OCI-LY3 (cell line): ENCODE results near the gene DAB2.

Source experiments
- H2AFZ ChIP-seq: fragments of 200-600, 300-600 bp; shearing (Covaris generic); 2 replicates; pipeline ENCODE4 v1.6.0; 2014; ENCODE audit warnings: antibody characterized with exemption, low read depth, low read length
- H3K27ac ChIP-seq: fragments of 200-600, 300-600 bp; sonication (generic); 2 replicates; pipeline ENCODE4 v1.5.1; 2014; ENCODE audit warnings: mild to moderate bottlenecking, low read length, moderate library complexity, mixed read lengths
- H3K27me3 ChIP-seq: fragments of 200-600, 300-600 bp; sonication (generic); 2 replicates; pipeline ENCODE4 v1.6.1; 2014; ENCODE audit warnings: low read depth, low read length, mixed read lengths
- H3K36me3 ChIP-seq: fragments of 200-600, 300-600 bp; sonication (generic); replicated peaks from 2 replicates; pipeline ENCODE3; 2014; ENCODE audit warnings: low read depth, low read length, mixed read lengths
- H3K4me1 ChIP-seq: fragments of 300-600, 200-600 bp; sonication (generic); 2 replicates; pipeline ENCODE4 v1.6.1; 2014; ENCODE audit warnings: low read length, mixed read lengths
- H3K4me2 ChIP-seq: fragments of 200-600, 300-600 bp; sonication (generic); 2 replicates; pipeline ENCODE4 v1.6.1; 2014; ENCODE audit warnings: low read length, mixed read lengths
- H3K4me3 ChIP-seq: fragments of 300-600, 200-600 bp; sonication (generic); 2 replicates; pipeline ENCODE4 v1.5.1; 2014; ENCODE audit warnings: antibody characterized with exemption, mild to moderate bottlenecking, low read length, moderate library complexity
- H3K79me2 ChIP-seq: fragments of 300-600, 200-600 bp; shearing (Covaris generic); 2 replicates; pipeline ENCODE4 v1.6.1; 2014; ENCODE audit warnings: mild to moderate bottlenecking, low read length, mixed read lengths
- H3K9ac ChIP-seq: fragments of 300-600, 200-600 bp; shearing (Covaris generic); 2 replicates; pipeline ENCODE4 v1.6.0; 2014; ENCODE audit warnings: mild to moderate bottlenecking, low read length, moderate library complexity
- H3K9me3 ChIP-seq: fragments of 200-600, 300-600 bp; shearing (Covaris generic); 2 replicates; pipeline ENCODE4 v1.6.1; 2014; ENCODE audit warnings: low read length, mixed read lengths; ENCODE audit not compliant: insufficient read depth
- H4K20me1 ChIP-seq: fragments of 200-600, 300-600 bp; sonication (generic); 2 replicates; pipeline ENCODE4 v1.6.1; 2016; ENCODE audit warnings: low read length, mixed read lengths; ENCODE audit not compliant: insufficient read depth
- CTCF ChIP-seq: fragments of 200-600, 300-600 bp; sonication (generic); IDR thresholded peaks from 2 replicates; pipeline ENCODE4 v1.5.1; 2014; ENCODE audit warnings: antibody characterized with exemption, low read length, low read depth
- EZH2phosphoT487 ChIP-seq: fragments of 200-600 bp; shearing (Covaris generic); IDR thresholded peaks from 2 replicates; pipeline ENCODE4 v1.6.1; 2018; ENCODE audit warnings: antibody characterized with exemption, mixed run types, low read depth

The DAB2 gene

DNA sequence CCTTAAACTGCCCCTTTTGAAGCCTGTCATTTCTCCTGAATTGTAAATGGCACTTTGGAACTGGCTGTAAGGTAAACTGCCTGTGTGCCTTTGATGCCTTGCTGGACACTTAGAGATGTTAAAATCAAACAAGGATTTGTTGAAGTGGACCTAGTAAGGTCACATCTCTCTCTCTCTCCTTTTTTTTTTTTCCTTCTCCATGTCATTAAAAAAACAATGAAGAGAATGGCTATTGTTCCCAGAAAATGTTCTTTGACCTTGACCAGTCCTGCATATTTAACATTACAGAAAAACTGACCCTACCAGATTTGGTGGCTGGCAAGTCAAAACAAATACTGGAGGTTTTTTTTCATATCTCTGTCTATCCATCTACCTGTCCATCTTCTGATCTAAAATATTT lies 2.9 kb upstream of the DAB2 start:
- Histone ChIP-seq H3K9me3 (no peaks in the 10 kb centered on the region), H3K27ac (no peak overlapping the region), H3K9ac (no peak overlapping the region), H3K4me1 (peaks cover 8% of the 10 kb centered on the region), H3K4me3 (no peak overlapping the region), H3K79me2 (no peaks in the 10 kb centered on the region), H3K27me3 (peaks cover 21% of the 10 kb centered on the region), H4K20me1 (no peaks in the 10 kb centered on the region), H3K4me2 (no peak overlapping the region), H3K36me3 (no peaks in the 10 kb centered on the region), H2AFZ (no peak overlapping the region)
- TF ChIP-seq EZH2phosphoT487 (no peak), CTCF (no peak)

- no peak overlapping the region for H2AFZ ChIP-seq
- H3K79me2 ChIP-seq: no peaks in the 10 kb centered on the region
- peaks cover 8% of the 10 kb centered on the region for H3K4me1 ChIP-seq
- H4K20me1 ChIP-seq: no peaks in the 10 kb centered on the region
- no peak overlapping the region for H3K4me2 ChIP-seq
- H3K4me3 ChIP-seq: no peak overlapping the region
- no peaks in the 10 kb centered on the region for H3K36me3 ChIP-seq
- TF ChIP-seq CTCF: no peak
- TF ChIP-seq EZH2phosphoT487: no peak
- H3K9me3 ChIP-seq: no peaks in the 10 kb centered on the region
- H3K9ac ChIP-seq: no peak overlapping the region
- no peak overlapping the region for H3K27ac ChIP-seq
- peaks cover 21% of the 10 kb centered on the region for H3K27me3 ChIP-seq
Observed at GRCh38 chr5:39427229-39427628, 2.4 kb upstream of the DAB2 start.

- H3K27ac ChIP-seq: no peak overlapping the region
- H3K4me1 ChIP-seq: peaks cover 8% of the 10 kb centered on the region
- no peak overlapping the region for H3K9ac ChIP-seq
- H3K27me3 ChIP-seq: peaks cover 21% of the 10 kb centered on the region
- H4K20me1 ChIP-seq: no peaks in the 10 kb centered on the region
- H3K4me2 ChIP-seq: no peak overlapping the region
- H3K36me3 ChIP-seq: no peaks in the 10 kb centered on the region
- H3K9me3 ChIP-seq: no peaks in the 10 kb centered on the region
- H3K4me3 ChIP-seq: no peak overlapping the region
- no peaks in the 10 kb centered on the region for H3K79me2 ChIP-seq
- H2AFZ ChIP-seq: no peak overlapping the region
- TF ChIP-seq EZH2phosphoT487 (no peak), CTCF (no peak)
Observed at GRCh38 chr5:39426746-39427105, 1.9 kb upstream of the DAB2 start.

GRCh38 chr5:39426051-39426745 lies 1.4 kb upstream of the DAB2 start:
- Histone ChIP-seq H3K4me1 (peaks cover 8% of the 10 kb centered on the region), H3K79me2 (no peaks in the 10 kb centered on the region)

More at GRCh38 chr5:39426051-39426745, 1.4 kb upstream of the DAB2 start:
- no peaks in the 10 kb centered on the region for H4K20me1 ChIP-seq
- H3K4me3 ChIP-seq: peak overlapping the region; percentile 83
- TF ChIP-seq CTCF (no peak), EZH2phosphoT487 (no peak)
- H3K9me3 ChIP-seq: no peaks in the 10 kb centered on the region
- H3K36me3 ChIP-seq: no peaks in the 10 kb centered on the region
- peak overlapping the region; percentile 71 for H3K4me2 ChIP-seq
- peak overlapping the region; percentile 54; the same call in 1 of the 2 replicates for H2AFZ ChIP-seq
- peaks cover 21% of the 10 kb centered on the region for H3K27me3 ChIP-seq
- H3K9ac ChIP-seq: peak overlapping the region; percentile 53; the same call in 1 of the 2 replicates
- no peak overlapping the region for H3K27ac ChIP-seq
